ENCODE measurements around the gene ARMC2.

GRCh38 chr6:108862479-108863191 is 14.4 kb downstream of the ARMC2 start:
- TF ChIP-seq, protein P1, sequence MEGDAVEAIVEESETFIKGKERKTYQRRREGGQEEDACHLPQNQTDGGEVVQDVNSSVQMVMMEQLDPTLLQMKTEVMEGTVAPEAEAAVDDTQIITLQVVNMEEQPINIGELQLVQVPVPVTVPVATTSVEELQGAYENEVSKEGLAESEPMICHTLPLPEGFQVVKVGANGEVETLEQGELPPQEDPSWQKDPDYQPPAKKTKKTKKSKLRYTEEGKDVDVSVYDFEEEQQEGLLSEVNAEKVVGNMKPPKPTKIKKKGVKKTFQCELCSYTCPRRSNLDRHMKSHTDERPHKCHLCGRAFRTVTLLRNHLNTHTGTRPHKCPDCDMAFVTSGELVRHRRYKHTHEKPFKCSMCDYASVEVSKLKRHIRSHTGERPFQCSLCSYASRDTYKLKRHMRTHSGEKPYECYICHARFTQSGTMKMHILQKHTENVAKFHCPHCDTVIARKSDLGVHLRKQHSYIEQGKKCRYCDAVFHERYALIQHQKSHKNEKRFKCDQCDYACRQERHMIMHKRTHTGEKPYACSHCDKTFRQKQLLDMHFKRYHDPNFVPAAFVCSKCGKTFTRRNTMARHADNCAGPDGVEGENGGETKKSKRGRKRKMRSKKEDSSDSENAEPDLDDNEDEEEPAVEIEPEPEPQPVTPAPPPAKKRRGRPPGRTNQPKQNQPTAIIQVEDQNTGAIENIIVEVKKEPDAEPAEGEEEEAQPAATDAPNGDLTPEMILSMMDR (IDR thresholded peaks at IDR 0.05) = no peak
- TF ChIP-seq POLR2A (IDR thresholded peaks at IDR 0.05) (no peak), POLR2AphosphoS5 (IDR thresholded peaks at IDR 0.05; ENCODE audit: insufficient read depth in 1 of 2, low read depth in 1 of 2) (no peak)
